Gastroesophageal sphincter (tissue), 3 donors: ENCODE measurements around the gene RNF227.
A peak's percentile ranks its signal among the peaks of the same experiment; 100 is the strongest.

ENCODE experiments used
- CTCF ChIP-seq, 4 experiments: fragments of 200-600 bp in 2 of 4; fragments of 450-650 bp in 2 of 4; sonication (generic) in 1 of 4; IDR thresholded peaks; one replicate each; pipeline ENCODE4 v1.5.1; 2017 to 2019; ENCODE audit warnings: antibody characterized with exemption in 4 of 4, mild to moderate bottlenecking in 2 of 4, moderate library complexity in 2 of 4
- POLR2A ChIP-seq, 2 donors: fragments of 450-650 bp; IDR thresholded peaks; one replicate each; pipeline ENCODE4 v1.6.1; 2017; ENCODE audit warnings: antibody characterized with exemption in 2 of 2, mild to moderate bottlenecking in 2 of 2, moderate library complexity in 1 of 2
- POLR2AphosphoS5 ChIP-seq: sonication (generic); formaldehyde crosslinking; IDR thresholded peaks from one replicate; pipeline ENCODE4 v1.6.1; 2017; ENCODE audit warnings: antibody characterized with exemption

- TF ChIP-seq POLR2A (IDR thresholded peaks at IDR 0.05) = peak; percentile 45 to 66
- no peak for TF ChIP-seq CTCF (IDR thresholded peaks at IDR 0.05)
- peak; percentile 69 for TF ChIP-seq POLR2AphosphoS5
Observed at GRCh38 chr17:7931709-7932482, 15.8 kb upstream of the RNF227 start, which contains the start of the genes CNTROB and TRAPPC1.
